SK-N-SH (cell line): ENCODE measurements around the gene MINK1.

ENCODE experiments used
- CTCF ChIP-seq: fragments of 200-600 bp; sonication (generic); IDR thresholded peaks from 2 replicates; pipeline ENCODE4 v1.6.1; 2017; ENCODE audit warnings: antibody characterized with exemption, mild to moderate bottlenecking, moderate library complexity
- FOXJ3 ChIP-seq: sonication (generic); formaldehyde crosslinking; IDR thresholded peaks from 2 replicates; pipeline ENCODE4 v1.5.1; 2020; ENCODE audit warnings: mild to moderate bottlenecking, missing genetic modification reagents
- FOXM1 ChIP-seq: IDR thresholded peaks from 2 replicates; pipeline ENCODE4 v1.4.0; 2012; ENCODE audit warnings: low read depth, mild to moderate bottlenecking
- REST ChIP-seq: IDR thresholded peaks from 2 replicates; pipeline ENCODE4 v1.6.1; 2012; ENCODE audit warnings: mild to moderate bottlenecking, low read depth, low read length, moderate library complexity

- TF ChIP-seq FOXJ3 (CRISPR knock-in tag) (no peak), CTCF (no peak), FOXM1 (no peak), REST (no peak)
These were observed 65.2 kb downstream of the MINK1 start for GRCh38 chr17:4898351-4898750.
